ENCODE measurements around the gene YAF2. TPM values are rescaled to one million over a fixed set of nuclear protein-coding genes. Genes with fewer than 3 reads are reported as not detected.
A peak's percentile ranks its signal among the peaks of the same experiment; 100 is the strongest.
"Not testable (repeated sequence)": the region's sequence is repeated elsewhere in the genome, so short reads cannot be mapped to it uniquely, and the experiment has no call there.

Gene YAF2
- total RNA-seq, 1 experiment from 2014 or later = 81.7 TPM

- H2AFZ ChIP-seq (ENCODE audit: low read length); H3K9me3 ChIP-seq (ENCODE audit: low read length); H3K9ac ChIP-seq (ENCODE audit: low read length); H3K27me3 ChIP-seq (ENCODE audit: low read length); H3K4me3 ChIP-seq (ENCODE audit: low read length); H4K20me1 ChIP-seq (ENCODE audit: insufficient read depth, low read depth, low read length); H3K4me2 ChIP-seq (ENCODE audit: low read depth, low read length, poor library complexity, severe bottlenecking); H3K9me2 ChIP-seq (replicated peaks; ENCODE audit: insufficient read depth, low read length); DNase-seq: not testable (repeated sequence)
- Histone ChIP-seq H3K79me2 (ENCODE audit: low read length) (peaks cover 84% of the 10 kb centered on the region), H3K27ac (ENCODE audit: low read length) (peak overlapping the region; percentile 67), H3K4me1 (ENCODE audit: low read length) (peaks cover 51% of the 10 kb centered on the region), H3K36me3 (ENCODE audit: insufficient read depth, low read length) (peaks cover 24% of the 10 kb centered on the region)
Measured at GRCh38 chr12:42188275-42188674, 49.8 kb downstream of the YAF2 start.

GRCh38 chr12:42187799-42188198 is 50.2 kb downstream of the YAF2 start:
- peak overlapping the region; percentile 67 for H3K27ac ChIP-seq (ENCODE audit: low read length)
- H3K4me1 ChIP-seq (ENCODE audit: low read length) = peaks cover 51% of the 10 kb centered on the region
- H3K9me3 ChIP-seq (ENCODE audit: low read length) = no peaks in the 10 kb centered on the region
- H2AFZ ChIP-seq (ENCODE audit: low read length) = no peak overlapping the region
- no peak overlapping the region for H3K4me3 ChIP-seq (ENCODE audit: low read length)
- peaks cover 28% of the 10 kb centered on the region for H3K36me3 ChIP-seq (ENCODE audit: insufficient read depth, low read length)
- H4K20me1 ChIP-seq (ENCODE audit: insufficient read depth, low read depth, low read length) = no peaks in the 10 kb centered on the region
- peaks cover 84% of the 10 kb centered on the region for H3K79me2 ChIP-seq (ENCODE audit: low read length)
- no peak overlapping the region for H3K4me2 ChIP-seq (ENCODE audit: low read depth, low read length, poor library complexity, severe bottlenecking)
- DNase-seq = no peak
- H3K27me3 ChIP-seq (ENCODE audit: low read length) = no peaks in the 10 kb centered on the region
- no peaks in the 10 kb centered on the region for H3K9me2 ChIP-seq (replicated peaks; ENCODE audit: insufficient read depth, low read length)
- no peak overlapping the region for H3K9ac ChIP-seq (ENCODE audit: low read length)

GRCh38 chr12:42186793-42187192 is 51.3 kb downstream of the YAF2 start:
- no peaks in the 10 kb centered on the region for H3K27me3 ChIP-seq (ENCODE audit: low read length)
- no peaks in the 10 kb centered on the region for H4K20me1 ChIP-seq (ENCODE audit: insufficient read depth, low read depth, low read length)
- peak overlapping the region; percentile 67 for H3K27ac ChIP-seq (ENCODE audit: low read length)
- peak overlapping the region; percentile 57 for H3K4me2 ChIP-seq (ENCODE audit: low read depth, low read length, poor library complexity, severe bottlenecking)
- H3K9ac ChIP-seq (ENCODE audit: low read length) = 0 out of 2 replicates have a peak overlapping the region, but pooled peaks have one; percentile 20
- no peaks in the 10 kb centered on the region for H3K9me2 ChIP-seq (replicated peaks; ENCODE audit: insufficient read depth, low read length)
- peak; percentile 76 for DNase-seq
- H3K4me3 ChIP-seq (ENCODE audit: low read length) = no peak overlapping the region; the same call in 1 of the 2 replicates
- H3K4me1 ChIP-seq (ENCODE audit: low read length) = peaks cover 51% of the 10 kb centered on the region
- peaks cover 32% of the 10 kb centered on the region; the same call in 1 of the 2 replicates for H3K36me3 ChIP-seq (ENCODE audit: insufficient read depth, low read length)
- no peaks in the 10 kb centered on the region for H3K9me3 ChIP-seq (ENCODE audit: low read length)
- no peak overlapping the region for H2AFZ ChIP-seq (ENCODE audit: low read length)
- peaks cover 85% of the 10 kb centered on the region for H3K79me2 ChIP-seq (ENCODE audit: low read length)

- H3K4me3 ChIP-seq (ENCODE audit: low read length) = no peak overlapping the region
- no peak for DNase-seq
- no peaks in the 10 kb centered on the region for H3K9me3 ChIP-seq (ENCODE audit: low read length)
- peaks cover 87% of the 10 kb centered on the region for H3K79me2 ChIP-seq (ENCODE audit: low read length)
- no peak overlapping the region for H2AFZ ChIP-seq (ENCODE audit: low read length)
- peaks cover 57% of the 10 kb centered on the region for H3K36me3 ChIP-seq (ENCODE audit: insufficient read depth, low read length)
- H3K4me1 ChIP-seq (ENCODE audit: low read length) = peaks cover 12% of the 10 kb centered on the region
- H3K9ac ChIP-seq (ENCODE audit: low read length) = no peak overlapping the region
- no peak overlapping the region for H3K4me2 ChIP-seq (ENCODE audit: low read depth, low read length, poor library complexity, severe bottlenecking)
- H3K27ac ChIP-seq (ENCODE audit: low read length) = no peak overlapping the region
- H4K20me1 ChIP-seq (ENCODE audit: insufficient read depth, low read depth, low read length) = no peaks in the 10 kb centered on the region
- H3K9me2 ChIP-seq (replicated peaks; ENCODE audit: insufficient read depth, low read length) = no peaks in the 10 kb centered on the region
- H3K27me3 ChIP-seq (ENCODE audit: low read length) = no peaks in the 10 kb centered on the region
Measured at GRCh38 chr12:42182394-42182793, 55.7 kb downstream of the YAF2 start.

GRCh38 chr12:42180990-42181596 is 57.0 kb downstream of the YAF2 start:
- Histone ChIP-seq H3K79me2 (ENCODE audit: low read length) (peaks cover 93% of the 10 kb centered on the region), H3K4me3 (ENCODE audit: low read length) (no peak overlapping the region), H3K4me1 (ENCODE audit: low read length) (no peaks in the 10 kb centered on the region; the same call in 1 of the 2 replicates), H3K4me2 (ENCODE audit: low read depth, low read length, poor library complexity, severe bottlenecking) (no peak overlapping the region), H3K9ac (ENCODE audit: low read length) (no peak overlapping the region), H2AFZ (ENCODE audit: low read length) (no peak overlapping the region), H3K9me2 (replicated peaks; ENCODE audit: insufficient read depth, low read length) (no peaks in the 10 kb centered on the region), H3K27ac (ENCODE audit: low read length) (no peak overlapping the region), H3K36me3 (ENCODE audit: insufficient read depth, low read length) (peaks cover 70% of the 10 kb centered on the region), H3K27me3 (ENCODE audit: low read length) (no peaks in the 10 kb centered on the region), H3K9me3 (ENCODE audit: low read length) (no peaks in the 10 kb centered on the region), H4K20me1 (ENCODE audit: insufficient read depth, low read depth, low read length) (no peaks in the 10 kb centered on the region)
- DNase-seq = no peak

GRCh38 chr12:42178101-42178500 is 59.9 kb downstream of the YAF2 start:
- Histone ChIP-seq H3K27ac (ENCODE audit: low read length) (no peak overlapping the region), H3K4me1 (ENCODE audit: low read length) (peaks cover 15% of the 10 kb centered on the region), H3K79me2 (ENCODE audit: low read length) (peaks cover 91% of the 10 kb centered on the region), H3K36me3 (ENCODE audit: insufficient read depth, low read length) (peaks cover 69% of the 10 kb centered on the region), H3K9ac (ENCODE audit: low read length) (no peak overlapping the region), H3K4me2 (ENCODE audit: low read depth, low read length, poor library complexity, severe bottlenecking) (no peak overlapping the region), H3K4me3 (ENCODE audit: low read length) (no peak overlapping the region), H3K27me3 (ENCODE audit: low read length) (no peaks in the 10 kb centered on the region), H4K20me1 (ENCODE audit: insufficient read depth, low read depth, low read length) (no peaks in the 10 kb centered on the region), H3K9me3 (ENCODE audit: low read length) (no peaks in the 10 kb centered on the region; the same call in 1 of the 2 replicates), H3K9me2 (replicated peaks; ENCODE audit: insufficient read depth, low read length) (no peaks in the 10 kb centered on the region), H2AFZ (ENCODE audit: low read length) (no peak overlapping the region)
- DNase-seq = no peak

- no peak overlapping the region for H3K4me2 ChIP-seq (ENCODE audit: low read depth, low read length, poor library complexity, severe bottlenecking)
- no peaks in the 10 kb centered on the region for H4K20me1 ChIP-seq (ENCODE audit: insufficient read depth, low read depth, low read length)
- no peak overlapping the region for H3K4me3 ChIP-seq (ENCODE audit: low read length)
- DNase-seq = no peak
- H3K4me1 ChIP-seq (ENCODE audit: low read length) = peaks cover 21% of the 10 kb centered on the region
- H3K36me3 ChIP-seq (ENCODE audit: insufficient read depth, low read length) = peaks cover 46% of the 10 kb centered on the region
- H2AFZ ChIP-seq (ENCODE audit: low read length) = no peak overlapping the region
- H3K79me2 ChIP-seq (ENCODE audit: low read length) = peaks cover 89% of the 10 kb centered on the region
- H3K9me3 ChIP-seq (ENCODE audit: low read length) = no peaks in the 10 kb centered on the region; the same call in 1 of the 2 replicates
- no peaks in the 10 kb centered on the region for H3K27me3 ChIP-seq (ENCODE audit: low read length)
- no peak overlapping the region for H3K9ac ChIP-seq (ENCODE audit: low read length)
- no peaks in the 10 kb centered on the region for H3K9me2 ChIP-seq (replicated peaks; ENCODE audit: insufficient read depth, low read length)
- no peak overlapping the region for H3K27ac ChIP-seq (ENCODE audit: low read length)
Measured at GRCh38 chr12:42174978-42175377, 63.1 kb downstream of the YAF2 start.

GRCh38 chr12:42173961-42174521 is 64.0 kb downstream of the YAF2 start:
- no peaks in the 10 kb centered on the region for H3K9me2 ChIP-seq (replicated peaks; ENCODE audit: insufficient read depth, low read length)
- no peak overlapping the region for H3K4me3 ChIP-seq (ENCODE audit: low read length)
- no peak for DNase-seq
- no peak overlapping the region for H2AFZ ChIP-seq (ENCODE audit: low read length)
- H3K36me3 ChIP-seq (ENCODE audit: insufficient read depth, low read length) = peaks cover 40% of the 10 kb centered on the region
- peaks cover 21% of the 10 kb centered on the region for H3K4me1 ChIP-seq (ENCODE audit: low read length)
- H3K9ac ChIP-seq (ENCODE audit: low read length) = no peak overlapping the region
- H3K4me2 ChIP-seq (ENCODE audit: low read depth, low read length, poor library complexity, severe bottlenecking) = no peak overlapping the region
- no peaks in the 10 kb centered on the region for H3K27me3 ChIP-seq (ENCODE audit: low read length)
- H4K20me1 ChIP-seq (ENCODE audit: insufficient read depth, low read depth, low read length) = no peaks in the 10 kb centered on the region
- peaks cover 88% of the 10 kb centered on the region for H3K79me2 ChIP-seq (ENCODE audit: low read length)
- H3K9me3 ChIP-seq (ENCODE audit: low read length) = no peaks in the 10 kb centered on the region; the same call in 1 of the 2 replicates
- peak overlapping the region; percentile 35; the same call in 1 of the 2 replicates for H3K27ac ChIP-seq (ENCODE audit: low read length)
